Upper lobe of right lung (tissue), 1 donor: ENCODE data around the gene GALNT18. TPM values are rescaled to one million over a fixed set of nuclear protein-coding genes. Genes with fewer than 3 reads are reported as not detected.
A peak's percentile ranks its signal among the peaks of the same experiment; 100 is the strongest.

Experiments used
- ATAC-seq: fragments of 200-7000 bp; cut with Tn5 transposase; one replicate; pipeline ENCODE4 v1.9.1; 2020; ENCODE audit warnings: mild to moderate bottlenecking, moderate library complexity
- DNase-seq: peaks from one replicate; pipeline ENCODE4 v3.0.0-alpha.2; 2020
- H3K27ac ChIP-seq: fragments of 200-600 bp; one replicate; pipeline ENCODE4 v1.8.0; 2022
- H3K27me3 ChIP-seq: fragments of 200-600 bp; one replicate; pipeline ENCODE4 v1.8.0; 2022; ENCODE audit warnings: mild to moderate bottlenecking
- H3K36me3 ChIP-seq: fragments of 200-600 bp; one replicate; pipeline ENCODE4 v1.8.0; 2022
- H3K4me1 ChIP-seq: fragments of 200-600 bp; one replicate; pipeline ENCODE4 v1.8.0; 2022
- H3K4me3 ChIP-seq: fragments of 200-600 bp; one replicate; pipeline ENCODE4 v1.8.0; 2022; ENCODE audit warnings: mild to moderate bottlenecking
- H3K9me3 ChIP-seq: fragments of 200-600 bp; one replicate; pipeline ENCODE4 v1.8.0; 2022
- CTCF ChIP-seq: fragments of 200-600 bp; IDR thresholded peaks from one replicate; pipeline ENCODE4 v1.8.0; 2022; ENCODE audit warnings: antibody characterized with exemption
- intact Hi-C: fragments of 100-400 bp; cut with DNase I; formaldehyde crosslinking; loops from one replicate; pipeline ENCODE4 v1.11.0; 2022
- total RNA-seq: library from RNA; stranded (reverse); fragmentation: NEBNext Ultra II Directional; extraction: Animal tissue kit (Norgen Biotek cat#: 25700); gene quantifications from one replicate; pipeline ENCODE4 v1.2.1, GENCODE V29; 2021
- donor health status: DM: no; HTN: yes; CAD: no; lungs with severe emphysema.

Gene GALNT18
- total RNA-seq, 1 donor from 2014 or later, result 55.5 TPM

- ATAC-seq (peak; percentile 51), DNase-seq (no peak)
- H3K4me3 ChIP-seq, result no peak overlapping the region
- H3K27ac ChIP-seq, result peak overlapping the region; percentile 55
- no peak for TF ChIP-seq CTCF
- no peaks in the 10 kb centered on the region for H3K36me3 ChIP-seq
- H3K4me1 ChIP-seq, result peaks cover 38% of the 10 kb centered on the region
- intact Hi-C loops, result no loop called here
- no peaks in the 10 kb centered on the region for H3K9me3 ChIP-seq
- H3K27me3 ChIP-seq, result no peaks in the 10 kb centered on the region
Measured at GRCh38 chr11:11577251-11577855, 44.5 kb downstream of the GALNT18 start.

GRCh38 chr11:11574373-11575287 lies 47.2 kb downstream of the GALNT18 start:
- Histone ChIP-seq H3K27ac (no peak overlapping the region), H3K9me3 (no peaks in the 10 kb centered on the region), H3K36me3 (no peaks in the 10 kb centered on the region), H3K4me1 (peaks cover 34% of the 10 kb centered on the region), H3K27me3 (no peaks in the 10 kb centered on the region), H3K4me3 (no peak overlapping the region)
- intact Hi-C loops, result no loop called here
- no peak for ATAC-seq
- no peak for TF ChIP-seq CTCF
- no peak for DNase-seq

DNA sequence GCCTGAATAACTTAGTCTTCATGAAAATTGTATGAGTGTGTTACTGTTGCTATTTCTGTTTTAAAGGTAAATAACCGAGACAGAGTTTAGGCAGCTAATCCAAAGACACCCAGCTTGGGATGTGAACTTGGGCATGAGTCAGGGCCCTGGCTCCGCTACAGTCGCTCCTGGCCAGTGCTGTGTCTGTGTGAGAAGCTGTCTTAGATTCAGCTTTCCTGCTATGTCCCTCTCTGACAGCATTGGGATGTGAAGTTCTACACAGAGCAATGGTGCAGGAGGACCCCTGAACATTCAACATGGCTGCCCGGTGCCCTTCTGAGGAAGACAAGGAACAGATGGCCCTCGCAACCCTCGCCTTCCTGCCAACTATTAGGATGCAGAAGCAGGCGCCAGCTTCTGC lies 49.4 kb downstream of the GALNT18 start:
- no peak overlapping the region for H3K4me3 ChIP-seq
- H3K27me3 ChIP-seq, result no peaks in the 10 kb centered on the region
- peaks cover 14% of the 10 kb centered on the region for H3K4me1 ChIP-seq
- H3K9me3 ChIP-seq, result no peaks in the 10 kb centered on the region
- TF ChIP-seq CTCF, result no peak
- no peaks in the 10 kb centered on the region for H3K36me3 ChIP-seq
- no peak for DNase-seq
- intact Hi-C loops, result no loop called here
- H3K27ac ChIP-seq, result no peak overlapping the region
- ATAC-seq, result no peak

DNA sequence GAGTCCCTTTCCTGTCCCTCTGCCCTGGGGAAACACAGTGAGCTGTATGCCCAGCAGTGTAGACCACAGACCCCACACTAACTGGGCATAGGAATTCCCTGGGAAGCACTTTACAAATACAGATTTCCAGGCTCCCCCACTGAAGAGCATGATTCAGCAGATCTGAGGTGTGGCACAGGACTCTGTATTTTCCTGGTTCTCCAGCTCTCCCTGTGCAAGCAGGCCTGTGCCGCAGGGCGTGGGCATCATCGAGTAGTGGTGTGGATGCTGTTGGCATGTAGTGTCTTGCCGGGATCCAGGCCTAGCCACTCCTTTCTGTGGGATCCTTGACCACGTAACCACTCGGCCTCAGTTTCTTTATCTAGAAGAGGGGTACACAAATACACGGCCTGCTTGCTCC lies 49.9 kb downstream of the GALNT18 start:
- Histone ChIP-seq H3K4me3 (no peak overlapping the region), H3K27ac (no peak overlapping the region), H3K9me3 (no peaks in the 10 kb centered on the region), H3K27me3 (no peaks in the 10 kb centered on the region), H3K36me3 (no peaks in the 10 kb centered on the region), H3K4me1 (peaks cover 18% of the 10 kb centered on the region)
- TF ChIP-seq CTCF, result no peak
- ATAC-seq (no peak), DNase-seq (no peak)
- intact Hi-C loops, result no loop called here

DNA sequence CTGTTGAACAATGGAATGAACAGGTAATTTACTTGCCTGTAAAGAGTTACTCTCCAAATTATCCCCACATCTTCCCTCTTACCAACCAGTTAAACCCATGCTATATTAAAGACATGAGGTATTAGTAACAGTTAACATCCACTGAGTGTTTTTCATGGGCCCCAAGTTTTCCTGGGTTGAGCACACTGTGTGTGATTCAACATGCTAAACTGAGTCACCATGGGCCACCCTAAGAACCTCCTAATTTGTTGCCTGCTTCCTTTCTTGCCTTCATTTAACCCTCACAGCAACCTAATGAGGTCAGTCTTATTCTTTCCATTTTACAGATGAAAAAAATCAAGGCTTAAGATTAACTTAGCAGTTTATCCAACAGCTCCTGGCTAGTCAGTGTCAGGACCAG lies 51.0 kb downstream of the GALNT18 start:
- Histone ChIP-seq H3K9me3 (no peaks in the 10 kb centered on the region), H3K36me3 (no peaks in the 10 kb centered on the region), H3K27me3 (no peaks in the 10 kb centered on the region), H3K4me3 (no peak overlapping the region), H3K27ac (no peak overlapping the region), H3K4me1 (peaks cover 18% of the 10 kb centered on the region)
- ATAC-seq, result no peak
- intact Hi-C loops, result no loop called here
- TF ChIP-seq CTCF, result no peak
- no peak for DNase-seq
